ENCODE results near the gene MYH4. TPM values are rescaled to one million over a fixed set of nuclear protein-coding genes. Genes with fewer than 3 reads are reported as not detected.
A peak's percentile ranks its signal among the peaks of the same experiment; 100 is the strongest.

MYH4 gene
- total and polyA plus RNA-seq, 2 of the 4 experiments (the other 2 are of a cell fraction) = not detected

DNA sequence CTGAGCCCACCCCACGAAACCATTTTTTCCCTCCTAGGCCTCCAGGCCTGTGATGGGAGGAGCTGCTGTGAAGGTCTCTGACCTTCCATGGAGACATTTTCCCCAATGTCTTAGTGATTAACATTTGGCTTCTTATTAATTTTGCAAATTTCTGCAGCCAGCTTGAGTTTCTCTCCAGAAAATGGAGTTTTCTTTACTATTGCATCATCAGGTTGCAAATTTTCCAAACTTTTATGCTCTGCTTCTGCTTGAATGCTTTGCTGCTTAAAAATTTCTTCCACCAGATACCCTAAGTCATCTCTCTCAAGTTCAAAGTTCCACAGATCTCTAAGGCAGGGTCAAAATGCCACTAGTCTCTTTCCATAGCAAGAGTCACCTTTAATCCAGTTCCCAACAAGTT, 12.9 kb upstream of the MYH4 start:
- dilution Hi-C loops (cut with HindIII; ENCODE audit: low sequenced_read_pairs, unreplicated experiment) = no loop called here
- H3K27me3 ChIP-seq (ENCODE audit: control insufficient read depth, insufficient read depth, low read length) = no peaks in the 10 kb centered on the region
- BruUV-seq (replicated peaks) = no TSS peak
- H3K79me1 ChIP-seq (ENCODE audit: low read depth in 1 of 2, low read length in 2 of 2) = no peaks in the 10 kb centered on the region
- H3K9me1 ChIP-seq (ENCODE audit: insufficient read depth, low read length) = no peaks in the 10 kb centered on the region
- peaks cover 2% of the 10 kb centered on the region for H3K9me3 ChIP-seq (ENCODE audit: control insufficient read depth, insufficient read depth, low read length)
- no peak for DNase-seq
- H3K4me1 ChIP-seq (ENCODE audit: control insufficient read depth, insufficient read depth, low read length) = no peaks in the 10 kb centered on the region
- no peak overlapping the region for H2AK9ac ChIP-seq (replicated peaks; ENCODE audit: low read depth, low read length, poor library complexity)
- ChIA-PET POLR2A (ENCODE audit: unreplicated experiment) (no interaction called here), CTCF (no interaction called here)
- no peak overlapping the region for H2BK120ac ChIP-seq (ENCODE audit: low read depth, low read length)
- no peak overlapping the region for H4K8ac ChIP-seq (ENCODE audit: low read depth in 2 of 2, low read length in 2 of 2)
- no peaks in the 10 kb centered on the region for H3K36me3 ChIP-seq (ENCODE audit: control insufficient read depth, insufficient read depth, low read length)
- no peak overlapping the region for H3K14ac ChIP-seq (replicated peaks; ENCODE audit: low read depth, low read length)
- intact Hi-C loops (cut with micrococcal nuclease) = no loop called here
- no peak overlapping the region for H3K18ac ChIP-seq (ENCODE audit: low read depth, low read length)
- no peak overlapping the region for H2AK5ac ChIP-seq (ENCODE audit: low read depth, low read length)
- H4K5ac ChIP-seq (ENCODE audit: low read depth, low read length) = no peak overlapping the region
- no peak overlapping the region for H3K23ac ChIP-seq (ENCODE audit: low read depth, low read length)
- H2BK5ac ChIP-seq (ENCODE audit: low read depth, low read length, poor library complexity, severe bottlenecking) = no peak overlapping the region
- no peak overlapping the region for H4K91ac ChIP-seq (ENCODE audit: insufficient read depth, low read depth, low read length)
- no peak overlapping the region for H3K56ac ChIP-seq (ENCODE audit: extremely low read depth, insufficient read depth, low read length)
- no peaks in the 10 kb centered on the region for H4K20me1 ChIP-seq (ENCODE audit: insufficient read depth, low read length)
- H2BK20ac ChIP-seq (ENCODE audit: low read depth, low read length) = no peak overlapping the region
- TF ChIP-seq, protein P1, sequence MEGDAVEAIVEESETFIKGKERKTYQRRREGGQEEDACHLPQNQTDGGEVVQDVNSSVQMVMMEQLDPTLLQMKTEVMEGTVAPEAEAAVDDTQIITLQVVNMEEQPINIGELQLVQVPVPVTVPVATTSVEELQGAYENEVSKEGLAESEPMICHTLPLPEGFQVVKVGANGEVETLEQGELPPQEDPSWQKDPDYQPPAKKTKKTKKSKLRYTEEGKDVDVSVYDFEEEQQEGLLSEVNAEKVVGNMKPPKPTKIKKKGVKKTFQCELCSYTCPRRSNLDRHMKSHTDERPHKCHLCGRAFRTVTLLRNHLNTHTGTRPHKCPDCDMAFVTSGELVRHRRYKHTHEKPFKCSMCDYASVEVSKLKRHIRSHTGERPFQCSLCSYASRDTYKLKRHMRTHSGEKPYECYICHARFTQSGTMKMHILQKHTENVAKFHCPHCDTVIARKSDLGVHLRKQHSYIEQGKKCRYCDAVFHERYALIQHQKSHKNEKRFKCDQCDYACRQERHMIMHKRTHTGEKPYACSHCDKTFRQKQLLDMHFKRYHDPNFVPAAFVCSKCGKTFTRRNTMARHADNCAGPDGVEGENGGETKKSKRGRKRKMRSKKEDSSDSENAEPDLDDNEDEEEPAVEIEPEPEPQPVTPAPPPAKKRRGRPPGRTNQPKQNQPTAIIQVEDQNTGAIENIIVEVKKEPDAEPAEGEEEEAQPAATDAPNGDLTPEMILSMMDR (conservative IDR thresholded peaks at IDR 0.05; ENCODE audit: low read depth, low read length) = no peak
- TF ChIP-seq CEBPB (IDR thresholded peaks at IDR 0.05; ENCODE audit: low read depth, low read length) (peak; percentile 32; the same call in 1 of the 2 replicates), CHD1 (IDR thresholded peaks at IDR 0.05; ENCODE audit: low read depth, low read length) (no peak), USF2 (IDR thresholded peaks at IDR 0.05; ENCODE audit: low read depth, low read length) (no peak), RCOR1 (IDR thresholded peaks at IDR 0.05; ENCODE audit: insufficient replicate concordance, low read length) (no peak), FOS (IDR thresholded peaks at IDR 0.05; ENCODE audit: low read depth, low read length) (no peak), RFX5 (IDR thresholded peaks at IDR 0.05; ENCODE audit: low read depth, low read length) (no peak), POLR2A (IDR thresholded peaks at IDR 0.05; ENCODE audit: low read depth, low read length) (no peak), RAD21 (IDR thresholded peaks at IDR 0.05; ENCODE audit: low read length) (no peak)
- in situ Hi-C loops (cut with MboI; ENCODE audit: low sequenced_read_pairs) = no loop called here
- no peak overlapping the region for H2BK15ac ChIP-seq (ENCODE audit: low read depth, low read length)
- H2AFZ ChIP-seq (replicated peaks; ENCODE audit: low read length, poor library complexity) = no peak overlapping the region
- no peak overlapping the region for H3K9ac ChIP-seq (ENCODE audit: low read depth, low read length)
- no peak overlapping the region for H3K27ac ChIP-seq (ENCODE audit: insufficient read depth, low read length)
- H3K4ac ChIP-seq (ENCODE audit: low read depth, low read length) = no peak overlapping the region
- H3K4me2 ChIP-seq (ENCODE audit: low read depth, low read length) = no peak overlapping the region
- ATAC-seq (ENCODE audit: low read depth) = no peak
- WGBS, 2 experiments (ENCODE audit: extremely low coverage in 2 of 2, insufficient read length in 1 of 2) = no CpG with 5 or more reads among the region's 1 CpG
- H3K4me3 ChIP-seq (ENCODE audit: insufficient read depth, low read depth, low read length) = no peak overlapping the region
